HG02970 (cell line): Measurements from ENCODE around the gene SESTD1.
"Not testable (repeated sequence)": the region's sequence is repeated elsewhere in the genome, so short reads cannot be mapped to it uniquely, and the experiment has no call there.

Experiments used
- ATAC-seq: cut with Tn5 transposase; IDR thresholded peaks from one replicate; pipeline ENCODE4 v1.9.1; 2021; ENCODE audit warnings: mild to moderate bottlenecking, moderate library complexity, moderate number of reproducible peaks; ENCODE audit not compliant: unreplicated experiment, low FRiP score

SESTD1 gene

GRCh38 chr2:179270689-179271088, 6.1 kb upstream of the SESTD1 start:
- ATAC-seq: no peak

DNA sequence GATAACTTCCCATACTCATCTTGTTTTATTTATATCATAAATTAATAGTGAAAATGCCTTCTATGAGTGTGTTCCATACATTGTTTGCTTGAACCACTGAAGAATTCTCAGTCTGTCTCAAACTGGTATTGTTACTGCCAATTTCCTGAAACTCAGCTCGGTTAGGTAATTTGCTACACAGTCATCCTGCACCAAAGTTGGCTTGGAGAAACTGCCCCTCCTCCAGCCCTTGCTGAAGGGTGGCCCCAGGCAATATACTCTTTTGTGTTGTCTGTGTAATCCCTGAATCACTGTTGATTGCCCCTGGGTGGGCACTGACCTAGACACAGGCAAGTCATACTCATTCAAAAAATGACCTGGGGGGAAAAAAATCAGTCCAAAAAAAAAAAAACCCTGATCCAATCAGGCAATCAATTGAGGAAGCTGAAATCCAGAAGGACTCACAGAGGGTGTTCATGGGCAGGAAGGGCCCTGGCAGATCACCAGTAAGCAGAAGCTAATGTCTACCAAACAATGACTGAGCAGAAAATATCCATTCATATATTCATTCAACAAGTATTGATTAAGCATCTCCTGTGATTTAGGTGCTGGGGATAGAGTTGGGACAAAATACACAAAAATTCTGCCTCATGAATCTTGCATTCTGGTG, 3.8 kb upstream of the SESTD1 start:
- ATAC-seq: no peak

- ATAC-seq: no peak
These were observed 1.6 kb upstream of the SESTD1 start for GRCh38 chr2:179266271-179266670.

- no peak for ATAC-seq
These were observed 464 bp upstream of the SESTD1 start for GRCh38 chr2:179265082-179265510.

DNA sequence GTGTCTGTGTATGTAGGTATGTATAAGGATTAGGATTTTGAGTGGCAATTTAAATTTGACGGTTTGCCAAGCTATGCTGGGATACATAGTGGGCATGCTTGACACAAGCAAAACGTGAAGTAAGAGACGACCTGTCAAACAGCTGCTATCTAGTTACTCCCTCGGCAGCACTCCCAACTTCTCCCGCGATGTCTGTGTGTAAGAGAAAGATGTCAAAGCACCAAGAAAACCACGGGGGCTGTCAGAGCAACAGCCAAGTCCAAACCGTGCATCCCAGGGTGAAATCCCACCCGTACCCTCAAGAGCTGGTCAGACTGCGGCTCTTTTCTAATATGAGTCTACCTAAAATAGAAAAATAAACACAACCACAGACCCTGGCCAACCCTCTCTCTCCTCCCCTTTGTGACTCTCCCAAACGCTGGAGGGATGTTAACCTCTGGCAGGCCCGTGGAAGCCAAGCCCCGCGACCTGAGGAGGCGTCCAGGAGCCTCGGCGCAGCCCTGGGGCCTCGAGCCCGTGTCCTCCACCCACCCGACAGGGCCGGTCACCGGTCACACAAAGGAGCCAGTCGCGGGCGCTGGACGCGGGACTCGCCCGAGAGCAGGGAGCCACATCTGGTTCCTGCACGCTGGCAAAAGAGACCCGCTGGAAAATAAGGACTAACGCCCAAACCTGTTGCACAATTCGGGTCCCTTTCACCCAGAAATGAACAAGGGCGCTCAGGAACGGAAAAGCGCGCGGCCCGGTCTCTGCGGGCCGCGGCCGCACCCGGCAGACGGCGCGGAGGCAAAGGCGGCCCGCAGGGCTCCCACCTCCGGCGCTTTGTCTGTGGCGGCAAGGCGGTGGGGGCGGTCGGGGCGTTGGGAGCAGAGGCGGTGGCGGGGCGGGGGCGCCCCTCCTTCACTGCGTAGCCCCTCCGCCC, 925 bp downstream of the SESTD1 start:
- peak; percentile 38 for ATAC-seq

GRCh38 chr2:179263015-179263414, 1.6 kb downstream of the SESTD1 start:
- no peak for ATAC-seq

DNA sequence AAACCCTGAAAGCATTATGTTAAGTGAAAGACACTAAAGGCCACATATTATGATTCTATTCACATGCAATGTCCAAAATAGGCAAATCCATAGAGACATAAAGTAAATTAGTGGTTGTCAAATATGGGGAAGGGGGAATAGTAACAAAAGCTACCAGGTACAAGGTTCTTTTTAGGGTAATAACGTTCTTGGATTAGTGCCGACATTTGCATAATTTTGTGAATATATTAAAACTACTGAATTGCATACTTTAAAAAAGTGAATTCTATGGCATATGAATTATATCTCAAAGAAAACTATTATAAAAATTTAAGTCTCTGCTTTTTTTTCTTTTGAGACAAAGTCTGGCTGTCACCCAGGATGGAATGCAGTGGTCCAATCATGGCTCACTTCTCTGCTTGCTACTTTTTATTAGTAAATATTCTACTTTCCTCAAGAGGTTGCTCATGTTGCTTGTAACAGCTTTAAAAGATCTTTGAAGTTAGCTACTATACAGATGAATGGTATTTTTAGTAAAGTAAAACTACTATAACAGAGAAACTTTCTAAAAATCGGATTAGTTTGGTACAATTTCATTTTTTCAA, 2.5 kb downstream of the SESTD1 start:
- no peak for ATAC-seq

GRCh38 chr2:179261151-179261825, 3.3 kb downstream of the SESTD1 start:
- ATAC-seq: no peak

DNA sequence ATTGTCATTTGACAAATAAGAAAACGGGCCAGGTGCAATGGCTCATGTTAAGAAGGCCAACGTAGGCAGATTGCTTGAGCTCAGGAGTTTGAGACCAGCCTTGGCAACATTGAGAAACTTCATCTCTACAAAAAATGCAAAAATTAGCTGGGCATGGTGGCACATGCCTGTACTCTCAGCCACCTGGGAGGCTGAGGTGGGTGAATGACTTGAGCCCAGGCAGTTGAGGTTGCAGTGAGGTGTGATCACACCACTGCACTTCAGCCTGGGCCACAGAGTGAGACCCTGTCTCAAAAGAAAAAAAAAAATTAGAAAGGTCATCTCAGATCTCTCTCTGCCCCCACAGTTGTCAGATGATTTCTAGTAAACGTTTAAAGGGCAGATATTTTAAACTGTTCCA, 4.4 kb downstream of the SESTD1 start:
- no peak for ATAC-seq

DNA sequence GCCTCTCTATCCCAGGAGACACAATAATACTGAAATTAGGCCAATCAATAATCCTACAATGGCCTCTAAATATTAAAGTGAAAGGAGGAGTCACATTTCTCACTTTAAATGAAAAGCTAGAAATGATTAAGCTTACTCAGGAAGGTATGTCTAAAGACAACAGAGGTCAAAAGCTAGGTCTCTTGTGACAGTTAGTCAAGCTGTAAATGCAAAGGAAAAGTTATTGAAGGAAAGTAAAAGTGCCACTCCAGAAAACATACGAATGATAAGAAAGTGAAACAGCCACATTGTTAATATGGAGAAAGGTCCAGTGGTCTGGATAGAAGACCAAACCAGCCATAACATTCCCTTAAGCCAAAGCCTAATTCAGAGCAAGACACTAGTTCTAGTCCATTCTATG, 9.5 kb downstream of the SESTD1 start:
- ATAC-seq: no peak

GRCh38 chr2:179253226-179253625, 11.4 kb downstream of the SESTD1 start:
- no peak for ATAC-seq

DNA sequence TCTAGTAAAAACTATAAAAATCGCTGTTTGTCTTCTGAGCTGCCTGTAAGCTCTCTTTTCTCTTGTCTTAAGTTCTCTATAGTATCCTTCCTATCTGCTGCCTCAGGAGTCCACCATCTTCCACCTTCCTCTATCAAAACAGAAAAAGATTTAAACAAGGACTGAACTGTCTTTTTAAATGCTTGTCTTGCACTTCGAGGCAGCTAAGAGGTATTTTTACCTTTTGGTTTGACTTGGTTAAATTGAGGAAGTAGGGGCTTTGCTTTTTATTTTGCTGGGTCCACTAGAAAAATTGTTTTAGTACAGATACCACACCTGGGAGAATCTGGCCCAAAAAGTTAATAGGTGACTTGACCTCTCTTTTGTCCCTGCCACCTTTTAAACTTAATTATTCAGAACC, 12.2 kb downstream of the SESTD1 start:
- no peak for ATAC-seq

- ATAC-seq: no peak
These were observed 12.8 kb downstream of the SESTD1 start for GRCh38 chr2:179251870-179252269.

GRCh38 chr2:179250848-179251504, 13.7 kb downstream of the SESTD1 start:
- no peak for ATAC-seq

- no peak for ATAC-seq
These were observed 14.5 kb downstream of the SESTD1 start for GRCh38 chr2:179250095-179250494.

DNA sequence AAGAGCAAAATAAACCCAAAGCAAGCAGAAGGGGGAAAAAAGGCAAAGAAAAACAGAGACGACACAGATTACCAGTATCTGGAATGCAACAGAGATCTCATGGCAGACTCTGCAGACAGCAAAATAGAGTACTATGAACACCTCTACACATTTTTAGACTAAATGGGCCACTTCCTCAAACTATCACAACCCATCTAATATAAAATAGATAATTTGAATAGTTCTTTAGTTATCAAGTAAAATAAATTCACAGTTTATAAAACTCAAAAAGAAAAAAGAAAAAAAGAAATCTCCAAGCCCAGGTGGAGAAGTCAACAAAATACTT, 16.6 kb downstream of the SESTD1 start:
- no peak for ATAC-seq

DNA sequence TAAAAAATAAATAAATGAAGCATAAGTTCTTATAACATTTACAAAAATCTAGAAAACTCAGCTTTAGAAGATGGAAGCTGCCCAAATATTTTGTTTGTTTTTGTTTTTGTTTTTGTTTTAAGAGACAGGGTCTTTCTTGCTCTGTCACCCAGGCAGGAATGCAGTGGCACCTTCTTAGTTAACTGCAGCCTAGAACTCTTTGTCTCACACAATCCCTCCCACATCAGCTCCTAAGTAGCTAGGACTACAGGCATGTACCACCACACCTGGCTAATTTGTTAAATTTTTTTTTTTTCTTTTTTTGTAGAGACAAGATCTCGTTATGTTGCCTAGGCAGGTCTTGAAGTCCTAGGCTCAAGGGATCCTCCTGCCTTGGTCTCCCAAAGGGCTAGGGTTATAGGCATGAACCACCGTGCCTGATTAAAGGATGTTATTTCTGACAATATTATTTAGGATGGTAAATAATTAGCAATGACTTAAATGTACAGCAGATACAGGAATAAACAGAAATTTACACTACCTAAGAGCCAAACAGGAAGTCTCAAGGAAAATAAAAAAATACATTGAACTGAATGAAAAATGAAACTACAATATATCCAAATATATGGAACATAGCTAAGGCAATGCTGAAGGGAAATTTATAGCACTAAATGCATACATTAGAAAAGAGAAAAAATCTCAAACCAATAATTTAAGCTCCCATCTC, 17.2 kb downstream of the SESTD1 start:
- no peak for ATAC-seq

- not testable (repeated sequence) for ATAC-seq
These were observed 18.8 kb downstream of the SESTD1 start for GRCh38 chr2:179245843-179246242.

DNA sequence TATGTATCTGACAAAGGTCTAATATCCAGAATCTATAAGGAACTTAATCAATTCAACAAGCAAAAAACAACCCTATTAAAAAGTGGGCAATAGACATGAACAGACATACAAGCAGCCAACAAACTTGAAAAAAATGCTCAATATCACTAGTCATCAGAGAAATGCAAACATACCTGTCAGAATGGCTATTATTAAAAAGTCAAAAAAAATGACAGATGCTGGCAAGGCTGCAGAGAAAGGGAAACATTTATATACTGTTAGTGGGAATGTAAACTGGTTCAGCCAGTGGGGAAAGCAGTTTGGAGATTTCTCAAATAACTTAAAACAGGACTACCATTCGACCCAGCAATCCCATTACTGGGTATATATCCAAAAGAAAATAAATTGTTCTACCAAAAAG, 21.6 kb downstream of the SESTD1 start:
- no peak for ATAC-seq
